Measurements from ENCODE around the gene RPS13. TPM values are rescaled to one million over a fixed set of nuclear protein-coding genes. Genes with fewer than 3 reads are reported as not detected.

Gene RPS13
- total and polyA plus RNA-seq, 4 donors = 652 to 1,941 (median 1,153) TPM

- Histone ChIP-seq H3K4me1 (ENCODE audit: control insufficient read depth in 5 of 5, insufficient read depth in 5 of 5, low read length in 5 of 5) (peaks cover 7 to 21% (median 12%) of the 10 kb centered on the region in 5 donors), H3K4me3 (no peak overlapping the region), H3K9me3 (ENCODE audit: control insufficient read depth in 4 of 4, insufficient read depth in 3 of 4, low read length in 3 of 4) (no peaks in the 10 kb centered on the region), H3K9ac (ENCODE audit: insufficient read depth in 1 of 2, low read length in 2 of 2) (no peak overlapping the region), H3K36me3 (ENCODE audit: control insufficient read depth in 4 of 4, insufficient read depth in 4 of 4, low read length in 4 of 4) (peaks cover 4 to 29% (median 20%) of the 10 kb centered on the region in 4 donors), H3K27me3 (ENCODE audit: control insufficient read depth in 3 of 3, insufficient read depth in 3 of 3, low read length in 2 of 3) (no peaks in the 10 kb centered on the region), H3K27ac (ENCODE audit: low read depth in 1 of 2, low read length in 1 of 2) (no peak overlapping the region)
- ATAC-seq (ENCODE audit: insufficient read depth, low FRiP score) = no peak
- 70 to 77% methylated on average over 4 of the region's 4 CpGs for WGBS, 2 donors
- no peak for TF ChIP-seq CTCF (IDR thresholded peaks at IDR 0.05; ENCODE audit: control extremely low read depth, extremely low read depth)
- DNase-seq = no peak
Observed at GRCh38 chr11:17073370-17074027, 4.0 kb downstream of the RPS13 start.

GRCh38 chr11:17067417-17067816, 10.1 kb downstream of the RPS13 start:
- Histone ChIP-seq H3K9me3 (ENCODE audit: control insufficient read depth in 4 of 4, insufficient read depth in 3 of 4, low read length in 3 of 4) (no peaks in the 10 kb centered on the region), H3K4me1 (ENCODE audit: control insufficient read depth in 5 of 5, insufficient read depth in 5 of 5, low read length in 5 of 5) (no peaks in the 10 kb centered on the region), H3K27me3 (ENCODE audit: control insufficient read depth in 3 of 3, insufficient read depth in 3 of 3, low read length in 2 of 3) (no peaks in the 10 kb centered on the region), H3K36me3 (ENCODE audit: control insufficient read depth in 4 of 4, insufficient read depth in 4 of 4, low read length in 4 of 4) (peaks cover 0 to 2% (median 0%) of the 10 kb centered on the region in 4 donors), H3K4me3 (no peak overlapping the region), H3K27ac (ENCODE audit: low read depth in 1 of 2, low read length in 1 of 2) (no peak overlapping the region), H3K9ac (ENCODE audit: insufficient read depth in 1 of 2, low read length in 2 of 2) (no peak overlapping the region)
- WGBS, 2 donors = 94 to 97% methylated on average over 6 of the region's 6 CpGs
- ATAC-seq (ENCODE audit: insufficient read depth, low FRiP score) (no peak), DNase-seq (no peak)
- no peak for TF ChIP-seq CTCF (IDR thresholded peaks at IDR 0.05; ENCODE audit: control extremely low read depth, extremely low read depth)

- Histone ChIP-seq H3K36me3 (ENCODE audit: control insufficient read depth in 4 of 4, insufficient read depth in 4 of 4, low read length in 4 of 4) (peaks cover 0 to 2% (median 0%) of the 10 kb centered on the region in 4 donors), H3K27ac (ENCODE audit: low read depth in 1 of 2, low read length in 1 of 2) (no peak overlapping the region), H3K9me3 (ENCODE audit: control insufficient read depth in 4 of 4, insufficient read depth in 3 of 4, low read length in 3 of 4) (no peaks in the 10 kb centered on the region), H3K4me3 (no peak overlapping the region), H3K4me1 (ENCODE audit: control insufficient read depth in 5 of 5, insufficient read depth in 5 of 5, low read length in 5 of 5) (no peaks in the 10 kb centered on the region), H3K9ac (ENCODE audit: insufficient read depth in 1 of 2, low read length in 2 of 2) (no peak overlapping the region), H3K27me3 (ENCODE audit: control insufficient read depth in 3 of 3, insufficient read depth in 3 of 3, low read length in 2 of 3) (no peaks in the 10 kb centered on the region)
- no peak for DNase-seq
- no peak for TF ChIP-seq CTCF (IDR thresholded peaks at IDR 0.05; ENCODE audit: control extremely low read depth, extremely low read depth)
- WGBS, 2 donors = 80 to 83% methylated on average over 2 of the region's 2 CpGs
- no peak for ATAC-seq (ENCODE audit: insufficient read depth, low FRiP score)
Observed at GRCh38 chr11:17066691-17067090, 10.8 kb downstream of the RPS13 start.
